ENCODE data around the gene MSH2. TPM values are rescaled to one million over a fixed set of nuclear protein-coding genes. Genes with fewer than 3 reads are reported as not detected.

MSH2 gene
- total and polyA plus RNA-seq, 2 of the 13 experiments (the other 11 are each of a cell fraction or from before 2014, with no cell fraction given), result 19.9 to 76.3 TPM

DNA sequence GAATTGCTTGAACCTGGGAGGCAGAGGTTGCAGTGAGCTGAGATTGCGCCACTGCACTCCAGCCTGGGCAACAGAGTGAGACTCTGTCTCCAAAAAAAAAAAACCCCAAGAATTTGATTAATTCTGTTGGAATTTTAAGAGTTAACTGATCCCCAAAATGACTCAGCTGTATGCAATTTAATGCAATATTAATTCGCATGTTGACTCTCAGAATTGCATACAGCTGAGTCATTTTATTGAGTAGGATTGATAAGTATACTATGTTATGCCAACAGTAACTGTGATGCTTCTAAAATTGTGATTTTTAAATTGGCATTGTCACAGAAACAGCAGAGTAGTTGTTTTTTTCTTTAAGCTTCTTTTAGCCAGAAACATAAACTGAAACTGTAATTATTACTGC is 19.6 kb downstream of the MSH2 start (continued):
- TF ChIP-seq TBP (CRISPR knock-in tag; IDR thresholded peaks at IDR 0.05), result no peak

DNA sequence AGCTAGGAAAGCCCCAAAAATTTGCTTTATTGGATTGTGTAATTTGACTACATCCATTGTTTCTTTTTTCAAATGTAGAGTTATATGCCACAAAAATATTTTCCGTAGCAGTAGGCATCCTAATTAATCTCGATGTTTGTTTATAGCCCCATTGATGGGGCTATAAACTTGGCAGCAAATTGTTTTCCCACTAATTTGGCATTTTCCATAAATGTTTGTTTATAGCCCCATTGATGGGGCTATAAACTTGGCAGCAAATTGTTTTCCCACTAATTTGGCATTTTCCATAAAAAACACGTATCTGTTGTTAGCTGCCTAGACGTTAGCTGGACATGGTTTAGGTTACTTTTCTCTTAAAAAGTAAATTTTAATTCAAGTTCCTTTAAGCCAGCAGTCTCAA is 23.8 kb downstream of the MSH2 start:
- H3K27me3 ChIP-seq (ENCODE audit: control insufficient read depth in 1 of 2, insufficient read depth in 2 of 2, low read length in 2 of 2), result no peaks in the 10 kb centered on the region
- 97% methylated on average over 4 of the region's 4 CpGs for WGBS (ENCODE audit: low lambda C conversion rate)

More for the DNA sequence above, 23.8 kb downstream of the MSH2 start:
- in situ Hi-C loops (cut with HindIII; ENCODE audit: extremely low pct_ligation_motif_present, low pct_unique_long_range_greater_than_20kb) (no loop called here), intact Hi-C loops (cut with micrococcal nuclease; ENCODE audit: unreplicated experiment) (no loop called here)
- Histone ChIP-seq H3K79me2 (ENCODE audit: insufficient read depth, low read length) (no peaks in the 10 kb centered on the region), H3K9me3 (ENCODE audit: low read length) (no peaks in the 10 kb centered on the region), H3K27ac (ENCODE audit: extremely low read length, insufficient read depth, low read length) (no peak overlapping the region), H3K4me3 (replicated peaks in 1 of 3; ENCODE audit: insufficient read depth in 1 of 3, low read depth in 2 of 3, low read length in 3 of 3) (no peak overlapping the region), H3K4me2 (ENCODE audit: low read depth, low read length) (no peak overlapping the region), H3K9ac (ENCODE audit: insufficient read depth, low read depth, low read length) (no peak overlapping the region), H4K20me1 (ENCODE audit: insufficient read depth, low read length) (no peaks in the 10 kb centered on the region), H2AFZ (ENCODE audit: low read length) (no peak overlapping the region), H3K36me3 (replicated peaks in 1 of 2; ENCODE audit: control insufficient read depth in 1 of 2, insufficient read depth in 2 of 2, low read length in 2 of 2) (peaks cover 14 to 58% of the 10 kb centered on the region in 2 experiments), H3K4me1 (ENCODE audit: insufficient read depth, low read length) (no peaks in the 10 kb centered on the region)
- no peak for ATAC-seq
- CTCF ChIA-PET (ENCODE audit: low intra/inter-chr PET ratio, low total read pairs), result no interaction called here
- no peak for DNase-seq (ENCODE audit: low spot score)
- FAIRE-seq, result no peak
- POLR2A ChIA-PET, result no interaction called here
- BruUV-seq (replicated peaks), result no TSS peak
- TF ChIP-seq, protein P1, sequence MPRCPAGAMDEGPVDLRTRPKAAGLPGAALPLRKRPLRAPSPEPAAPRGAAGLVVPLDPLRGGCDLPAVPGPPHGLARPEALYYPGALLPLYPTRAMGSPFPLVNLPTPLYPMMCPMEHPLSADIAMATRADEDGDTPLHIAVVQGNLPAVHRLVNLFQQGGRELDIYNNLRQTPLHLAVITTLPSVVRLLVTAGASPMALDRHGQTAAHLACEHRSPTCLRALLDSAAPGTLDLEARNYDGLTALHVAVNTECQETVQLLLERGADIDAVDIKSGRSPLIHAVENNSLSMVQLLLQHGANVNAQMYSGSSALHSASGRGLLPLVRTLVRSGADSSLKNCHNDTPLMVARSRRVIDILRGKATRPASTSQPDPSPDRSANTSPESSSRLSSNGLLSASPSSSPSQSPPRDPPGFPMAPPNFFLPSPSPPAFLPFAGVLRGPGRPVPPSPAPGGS (CRISPR knock-in tag; IDR thresholded peaks at IDR 0.05), result no peak
- no peak for TF ChIP-seq EED (CRISPR knock-in tag; IDR thresholded peaks at IDR 0.05)
- TF ChIP-seq, protein P2, sequence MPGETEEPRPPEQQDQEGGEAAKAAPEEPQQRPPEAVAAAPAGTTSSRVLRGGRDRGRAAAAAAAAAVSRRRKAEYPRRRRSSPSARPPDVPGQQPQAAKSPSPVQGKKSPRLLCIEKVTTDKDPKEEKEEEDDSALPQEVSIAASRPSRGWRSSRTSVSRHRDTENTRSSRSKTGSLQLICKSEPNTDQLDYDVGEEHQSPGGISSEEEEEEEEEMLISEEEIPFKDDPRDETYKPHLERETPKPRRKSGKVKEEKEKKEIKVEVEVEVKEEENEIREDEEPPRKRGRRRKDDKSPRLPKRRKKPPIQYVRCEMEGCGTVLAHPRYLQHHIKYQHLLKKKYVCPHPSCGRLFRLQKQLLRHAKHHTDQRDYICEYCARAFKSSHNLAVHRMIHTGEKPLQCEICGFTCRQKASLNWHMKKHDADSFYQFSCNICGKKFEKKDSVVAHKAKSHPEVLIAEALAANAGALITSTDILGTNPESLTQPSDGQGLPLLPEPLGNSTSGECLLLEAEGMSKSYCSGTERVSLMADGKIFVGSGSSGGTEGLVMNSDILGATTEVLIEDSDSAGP (CRISPR knock-in tag; IDR thresholded peaks at IDR 0.05; ENCODE audit: borderline replicate concordance), result no peak
- TF ChIP-seq, protein P3, sequence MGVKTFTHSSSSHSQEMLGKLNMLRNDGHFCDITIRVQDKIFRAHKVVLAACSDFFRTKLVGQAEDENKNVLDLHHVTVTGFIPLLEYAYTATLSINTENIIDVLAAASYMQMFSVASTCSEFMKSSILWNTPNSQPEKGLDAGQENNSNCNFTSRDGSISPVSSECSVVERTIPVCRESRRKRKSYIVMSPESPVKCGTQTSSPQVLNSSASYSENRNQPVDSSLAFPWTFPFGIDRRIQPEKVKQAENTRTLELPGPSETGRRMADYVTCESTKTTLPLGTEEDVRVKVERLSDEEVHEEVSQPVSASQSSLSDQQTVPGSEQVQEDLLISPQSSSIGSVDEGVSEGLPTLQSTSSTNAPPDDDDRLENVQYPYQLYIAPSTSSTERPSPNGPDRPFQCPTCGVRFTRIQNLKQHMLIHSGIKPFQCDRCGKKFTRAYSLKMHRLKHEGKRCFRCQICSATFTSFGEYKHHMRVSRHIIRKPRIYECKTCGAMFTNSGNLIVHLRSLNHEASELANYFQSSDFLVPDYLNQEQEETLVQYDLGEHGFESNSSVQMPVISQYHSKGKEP (CRISPR knock-in tag; IDR thresholded peaks at IDR 0.05), result no peak
- no peak for TF ChIP-seq ARNTL (CRISPR knock-in tag; IDR thresholded peaks at IDR 0.05)
